Inflammatory macrophage treated with lipopolysaccharide for 4 hours (primary cell): ENCODE data around the gene IRAK2.

Experiments used
- DNase-seq: peaks from one replicate; pipeline ENCODE4 v3.0.0-alpha.2; 2020

The IRAK2 gene

DNA sequence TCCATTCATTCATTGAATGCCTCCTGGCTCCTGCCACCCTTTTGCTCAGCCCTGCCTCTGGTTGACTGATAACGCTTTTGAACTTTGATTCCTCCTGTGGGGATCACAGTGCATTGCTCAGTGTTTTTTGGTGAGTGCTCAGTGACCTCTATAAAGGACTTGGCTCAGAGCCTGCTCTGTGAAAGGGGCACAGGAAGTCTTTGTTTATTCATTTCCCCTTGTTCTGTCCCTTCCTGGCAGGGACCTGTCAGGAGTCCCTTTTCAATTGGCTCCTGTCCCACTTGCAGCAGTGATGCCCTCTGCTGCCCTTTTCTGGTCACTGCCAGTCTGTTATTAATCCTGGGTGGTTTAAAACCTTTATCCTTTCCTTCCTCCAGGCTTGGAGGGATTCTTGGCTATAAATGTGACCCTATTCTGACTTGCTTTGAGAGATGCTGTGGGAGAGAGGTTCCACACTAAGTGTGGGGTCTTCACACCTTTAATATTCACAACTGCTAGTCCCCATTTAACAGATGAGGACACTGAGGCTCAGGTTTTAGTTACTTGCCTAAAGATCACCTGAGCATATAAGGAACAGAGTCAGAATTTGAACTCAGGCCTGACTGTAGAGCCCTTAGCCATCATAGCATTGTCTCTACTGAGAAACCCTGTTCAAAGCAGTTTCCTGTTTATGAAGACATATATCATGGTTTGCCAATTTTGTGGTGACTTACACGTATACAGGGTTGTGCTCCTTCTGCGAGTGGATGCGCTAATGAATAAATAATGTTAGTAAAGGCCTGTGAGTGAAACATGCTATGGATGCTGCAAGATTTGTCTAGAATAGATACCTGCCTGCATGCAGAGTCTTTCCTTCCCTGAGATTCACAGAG lies 60.3 kb downstream of the IRAK2 start:
- peak; percentile 74 for DNase-seq

DNA sequence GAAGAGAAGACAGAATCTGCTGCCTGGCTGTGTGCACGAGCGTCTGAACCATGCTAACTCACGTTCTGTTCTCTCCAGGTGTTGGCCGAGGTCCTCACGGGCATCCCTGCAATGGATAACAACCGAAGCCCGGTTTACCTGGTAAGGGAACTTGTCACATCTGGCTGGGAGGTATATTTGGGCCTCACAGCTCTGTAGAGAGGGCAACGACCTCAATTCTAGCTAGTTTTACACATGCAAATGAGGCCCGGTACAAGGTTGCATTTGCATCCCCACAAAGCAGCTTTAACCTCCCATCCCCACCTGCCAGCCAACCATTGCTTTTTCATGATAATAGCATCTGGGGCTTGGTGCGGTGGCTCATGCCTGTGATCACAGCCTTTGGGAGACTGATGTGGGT lies 61.6 kb downstream of the IRAK2 start:
- DNase-seq, result no peak

DNA sequence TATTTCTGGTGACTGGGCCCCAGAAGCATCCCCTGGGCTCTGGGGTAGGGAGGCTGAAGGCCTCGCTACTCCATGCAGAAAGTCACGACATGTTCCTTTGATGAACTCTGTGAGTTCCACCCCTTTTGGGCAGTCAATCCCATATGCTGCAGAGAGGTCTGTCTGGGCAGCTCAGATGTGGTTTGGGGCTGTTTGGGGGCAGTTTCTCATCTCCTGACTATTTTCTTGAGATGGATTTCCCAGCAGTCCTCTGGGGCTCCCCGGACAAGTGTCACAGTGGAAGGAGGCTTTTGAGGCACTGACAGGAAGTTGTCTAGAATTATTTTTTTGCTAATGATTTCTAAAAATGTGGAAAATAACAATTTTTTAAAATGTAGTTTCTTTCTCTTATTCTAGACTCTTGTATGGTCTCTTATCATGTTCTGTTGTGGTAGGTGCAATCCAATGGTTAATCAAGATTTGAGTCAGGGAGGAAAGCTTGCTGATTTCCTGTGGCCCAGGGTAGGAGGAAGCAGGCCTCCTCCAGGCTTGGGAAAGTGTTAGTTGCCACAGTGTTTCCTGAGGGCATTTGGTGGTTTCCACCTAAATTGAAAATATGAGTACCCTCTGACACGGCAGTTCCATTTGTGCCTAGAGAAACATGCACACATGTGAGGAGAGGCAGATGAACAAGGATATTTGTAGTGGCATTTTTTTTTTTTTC lies 63.7 kb downstream of the IRAK2 start:
- DNase-seq, result peak; percentile 95

- DNase-seq, result no peak
These were observed 64.9 kb downstream of the IRAK2 start for GRCh38 chr3:10229576-10229975.

- DNase-seq, result peak; percentile 97
These were observed 67.4 kb downstream of the IRAK2 start for GRCh38 chr3:10232137-10232536.

DNA sequence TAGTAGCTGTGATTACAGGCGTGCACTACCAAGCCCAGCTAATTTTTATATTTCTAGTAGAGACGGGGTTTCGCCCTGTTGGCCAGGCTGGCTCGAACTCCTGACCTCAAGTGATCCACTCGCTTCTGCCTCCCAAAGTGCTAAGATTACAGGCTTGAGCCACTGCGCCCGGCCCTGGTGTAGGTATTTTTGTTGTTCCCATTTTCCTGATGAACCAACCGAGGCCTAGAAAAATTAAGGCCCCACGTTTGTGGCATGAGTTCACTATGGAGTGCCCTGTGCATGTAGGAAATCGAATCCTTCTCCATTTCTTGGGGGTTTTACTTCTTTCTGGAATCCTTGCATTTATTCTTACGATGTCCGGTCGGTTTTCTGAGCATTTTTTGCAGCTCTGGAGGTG lies 69.3 kb downstream of the IRAK2 start:
- DNase-seq, result no peak

DNA sequence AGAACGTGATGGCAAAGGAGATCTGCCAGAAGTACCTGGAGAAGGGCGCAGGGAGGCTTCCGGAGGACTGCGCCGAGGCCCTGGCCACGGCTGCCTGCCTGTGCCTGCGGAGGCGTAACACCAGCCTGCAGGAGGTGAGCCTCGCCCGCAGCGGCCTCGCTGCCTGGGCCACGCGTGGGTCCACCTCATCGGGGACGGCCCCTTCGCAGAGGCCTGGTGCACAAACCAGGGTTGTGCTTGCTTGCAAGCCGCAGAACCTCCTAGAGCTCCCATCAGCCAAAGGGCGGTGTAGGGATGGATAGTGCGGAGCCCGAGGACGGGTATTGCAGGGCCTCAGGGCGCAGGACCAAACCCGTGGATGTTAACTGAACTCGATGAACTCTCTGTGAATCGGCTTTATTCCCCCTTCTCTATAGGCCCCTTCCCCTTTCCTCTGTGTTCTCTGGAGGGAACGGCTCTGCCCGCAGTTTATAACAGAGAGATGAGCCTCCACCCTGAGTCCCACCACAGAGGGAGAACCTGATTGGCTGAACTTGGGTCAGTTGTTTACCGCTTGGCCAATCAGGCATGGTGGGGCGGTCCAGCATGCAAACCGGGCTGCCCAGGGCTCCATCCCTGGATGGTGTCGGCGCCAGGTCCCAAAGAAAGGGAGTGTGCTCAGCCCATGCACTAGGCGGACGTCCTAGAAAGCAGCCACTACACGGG lies 70.0 kb downstream of the IRAK2 start:
- DNase-seq, result no peak

- no peak for DNase-seq
These were observed 70.8 kb downstream of the IRAK2 start for GRCh38 chr3:10235551-10235950.

GRCh38 chr3:10238345-10239183 lies 73.8 kb downstream of the IRAK2 start:
- DNase-seq, result no peak

DNA sequence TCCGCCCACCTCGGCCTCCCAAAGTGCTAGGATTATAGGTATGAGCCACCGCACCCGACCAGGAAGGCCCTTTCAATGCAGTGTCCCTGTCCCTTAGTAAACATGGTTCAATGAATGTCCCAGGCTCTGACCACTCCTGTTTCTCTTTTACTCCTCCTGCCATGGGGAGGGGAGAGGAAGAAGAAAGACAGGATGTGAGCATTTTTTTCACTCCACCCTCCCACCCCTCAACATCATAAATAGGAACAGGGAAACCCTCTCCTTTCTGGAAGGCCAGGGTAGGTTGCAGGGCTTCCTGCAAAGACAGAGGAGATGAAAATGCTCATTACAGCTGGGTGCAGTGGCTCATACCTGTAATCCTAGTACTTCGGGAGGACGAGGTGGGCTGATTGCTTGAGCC lies 76.1 kb downstream of the IRAK2 start:
- DNase-seq, result no peak

DNA sequence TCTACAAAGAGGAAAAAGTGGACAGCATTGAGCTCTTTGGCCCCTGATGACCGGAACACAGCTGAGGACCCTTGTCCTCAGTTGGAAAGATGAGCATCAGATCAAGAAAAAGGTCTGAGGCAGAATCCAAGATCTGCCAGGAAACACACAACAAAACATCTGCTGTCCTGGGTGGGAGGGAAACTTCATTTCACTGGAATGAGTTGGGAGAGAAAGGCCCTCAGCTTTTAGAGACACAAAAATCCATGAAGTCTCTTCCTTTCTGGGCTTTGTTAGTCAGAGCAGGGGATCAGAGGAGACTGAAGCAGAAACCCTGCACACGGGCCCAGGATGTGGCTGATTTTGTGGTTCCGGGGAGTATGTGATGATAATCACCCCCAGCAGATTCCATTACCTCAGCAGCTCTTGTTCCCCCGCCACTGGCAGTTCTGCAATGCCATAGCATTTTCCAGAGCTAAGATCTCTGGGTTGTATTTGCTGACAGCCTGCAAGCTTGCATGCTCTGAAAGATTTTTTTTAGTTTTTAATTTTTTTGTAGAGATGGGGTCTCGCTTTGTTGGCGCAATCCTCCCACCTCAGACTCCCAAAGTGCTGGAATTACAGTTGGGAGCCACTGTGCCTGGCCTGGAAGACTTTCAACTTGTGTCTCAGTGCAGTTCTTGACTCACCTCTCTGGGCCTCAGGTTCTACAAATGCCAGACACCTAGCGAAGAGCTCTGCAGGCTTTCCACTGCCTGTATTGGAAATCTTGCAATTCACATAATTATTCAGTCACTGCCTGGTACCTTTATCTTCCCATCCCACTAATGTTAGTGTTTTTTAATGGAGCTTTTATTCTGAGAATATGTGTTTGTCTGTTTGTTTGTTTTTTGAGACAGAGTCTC lies 77.7 kb downstream of the IRAK2 start:
- DNase-seq, result no peak

- no peak for DNase-seq
These were observed 79.3 kb downstream of the IRAK2 start for GRCh38 chr3:10244009-10244408.

DNA sequence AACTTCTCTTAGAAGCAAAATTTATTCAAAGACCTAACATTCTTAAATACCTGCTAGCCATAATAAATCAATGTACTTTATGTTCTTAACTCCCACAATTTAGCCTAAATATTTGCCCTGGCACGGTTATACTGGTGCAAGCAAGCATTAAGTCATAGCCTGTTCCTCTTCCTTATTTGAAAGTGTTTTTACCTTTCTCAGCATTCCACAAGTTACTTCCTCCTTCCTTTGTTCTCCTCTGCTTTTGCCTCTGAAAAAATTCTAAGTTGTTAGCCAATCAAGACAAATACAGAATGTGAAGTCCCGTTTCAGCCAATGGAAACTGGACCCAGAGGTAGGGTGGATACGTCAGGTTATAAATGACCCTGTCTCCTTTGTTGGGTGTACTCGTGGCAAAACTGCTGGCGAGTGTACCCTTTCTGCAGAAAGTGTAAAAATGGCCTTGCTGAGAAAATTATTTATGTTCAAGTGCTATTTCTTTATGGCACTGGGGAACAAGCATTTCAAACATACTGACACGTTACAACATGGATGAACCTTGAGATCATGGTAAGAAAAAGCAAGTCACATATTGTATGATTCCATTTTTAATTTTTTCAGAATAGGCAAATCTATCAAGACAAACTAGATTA lies 80.5 kb downstream of the IRAK2 start:
- DNase-seq, result peak; percentile 20

DNA sequence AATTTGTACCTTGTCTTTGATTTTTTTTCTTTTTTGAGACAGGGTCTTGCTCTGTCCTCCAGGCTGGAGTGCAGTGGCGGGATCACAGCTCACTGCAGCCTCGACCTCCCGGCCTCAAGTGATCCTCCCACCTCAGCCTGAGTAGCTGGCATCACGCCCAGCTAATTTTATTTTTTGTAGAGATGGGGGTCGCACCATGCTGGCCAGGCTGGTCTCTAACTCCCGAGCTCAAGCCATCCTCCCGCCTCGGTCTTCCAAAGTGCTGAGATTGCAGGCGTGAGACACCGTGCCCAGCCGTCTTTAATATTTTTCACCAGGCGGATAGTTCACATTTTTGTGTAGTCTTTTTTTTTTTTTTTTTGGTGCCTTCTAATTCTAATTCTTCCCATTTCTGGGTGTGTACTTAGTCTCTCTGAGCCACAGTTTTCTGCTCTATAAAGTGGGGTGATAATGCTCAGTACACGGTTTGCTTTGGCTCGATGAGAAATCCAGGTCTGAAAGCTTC lies 83.0 kb downstream of the IRAK2 start:
- no peak for DNase-seq

- peak; percentile 96 for DNase-seq
These were observed 83.7 kb downstream of the IRAK2 start, which contains the start of gene TATDN2 for GRCh38 chr3:10248184-10248983. TSS of gene TATDN2 (plus strand) at chr3:10248459. CDS start at chr3:10249201, 742 bp downstream.

GRCh38 chr3:10248984-10249748 lies 84.4 kb downstream of the IRAK2 start:
- DNase-seq, result peak; percentile 56

- no peak for DNase-seq
These were observed 85.1 kb downstream of the IRAK2 start for GRCh38 chr3:10249833-10250232.

GRCh38 chr3:10251006-10251405 lies 86.3 kb downstream of the IRAK2 start:
- no peak for DNase-seq

- DNase-seq, result no peak
These were observed 89.0 kb downstream of the IRAK2 start for GRCh38 chr3:10253731-10254130.
